NCI-H1092 (cell line): Measurements from ENCODE around the gene TMEM53.

Source experiments
- DNase-seq: peaks from one replicate; lab custom pipeline; 2025; lab: John Stamatoyannopoulos, UW

TMEM53 gene

GRCh38 chr1:44628962-44629756, 45.1 kb downstream of the TMEM53 start:
- DNase-seq, result no peak

GRCh38 chr1:44625348-44625747, 48.9 kb downstream of the TMEM53 start:
- no peak for DNase-seq

- DNase-seq, result no peak
Measured at GRCh38 chr1:44624268-44624901, 49.9 kb downstream of the TMEM53 start.

GRCh38 chr1:44621841-44622286, 52.4 kb downstream of the TMEM53 start:
- no peak for DNase-seq

GRCh38 chr1:44620072-44620471, 54.2 kb downstream of the TMEM53 start:
- DNase-seq, result no peak

- DNase-seq, result no peak
Measured at GRCh38 chr1:44619261-44619900, 54.9 kb downstream of the TMEM53 start.

- no peak for DNase-seq
Measured at GRCh38 chr1:44617703-44618029, 56.6 kb downstream of the TMEM53 start.

- DNase-seq, result peak; percentile 31
Measured at GRCh38 chr1:44616991-44617702, 57.1 kb downstream of the TMEM53 start.

- DNase-seq, result no peak
Measured at GRCh38 chr1:44616284-44616990, 57.8 kb downstream of the TMEM53 start.

GRCh38 chr1:44613941-44614340, 60.3 kb downstream of the TMEM53 start:
- no peak for DNase-seq

- DNase-seq, result no peak
Measured at GRCh38 chr1:44611866-44612265, 62.4 kb downstream of the TMEM53 start.

GRCh38 chr1:44611419-44611818, 62.9 kb downstream of the TMEM53 start:
- DNase-seq, result no peak

GRCh38 chr1:44610527-44611148, 63.6 kb downstream of the TMEM53 start:
- DNase-seq, result no peak

GRCh38 chr1:44609768-44610526, 64.3 kb downstream of the TMEM53 start:
- DNase-seq, result no peak

- DNase-seq, result peak; percentile 86
Measured at GRCh38 chr1:44609412-44609767, 64.9 kb downstream of the TMEM53 start.

GRCh38 chr1:44608141-44608540, 66.1 kb downstream of the TMEM53 start:
- DNase-seq, result no peak

GRCh38 chr1:44606701-44607281, 67.5 kb downstream of the TMEM53 start:
- no peak for DNase-seq

GRCh38 chr1:44605914-44606615, 68.2 kb downstream of the TMEM53 start:
- no peak for DNase-seq

- no peak for DNase-seq
Measured at GRCh38 chr1:44604157-44604955, 69.9 kb downstream of the TMEM53 start.
